Activated CD4-positive, alpha-beta T cell treated with anti-CD3 and anti-CD28 coated beads, Interleukin-2, amount 50 U/mL, for 24 hours (primary cell): ENCODE results near the gene ANKMY1.
"Not testable (repeated sequence)": the region's sequence is repeated elsewhere in the genome, so short reads cannot be mapped to it uniquely, and the experiment has no call there.

Experiments used
- DNase-seq, 2 donors: peaks; one replicate each; pipeline ENCODE4 v3.0.0-alpha.2; 2020; ENCODE audit warnings: low read depth in 1 of 2, low spot score in 1 of 2

ANKMY1 gene

DNA sequence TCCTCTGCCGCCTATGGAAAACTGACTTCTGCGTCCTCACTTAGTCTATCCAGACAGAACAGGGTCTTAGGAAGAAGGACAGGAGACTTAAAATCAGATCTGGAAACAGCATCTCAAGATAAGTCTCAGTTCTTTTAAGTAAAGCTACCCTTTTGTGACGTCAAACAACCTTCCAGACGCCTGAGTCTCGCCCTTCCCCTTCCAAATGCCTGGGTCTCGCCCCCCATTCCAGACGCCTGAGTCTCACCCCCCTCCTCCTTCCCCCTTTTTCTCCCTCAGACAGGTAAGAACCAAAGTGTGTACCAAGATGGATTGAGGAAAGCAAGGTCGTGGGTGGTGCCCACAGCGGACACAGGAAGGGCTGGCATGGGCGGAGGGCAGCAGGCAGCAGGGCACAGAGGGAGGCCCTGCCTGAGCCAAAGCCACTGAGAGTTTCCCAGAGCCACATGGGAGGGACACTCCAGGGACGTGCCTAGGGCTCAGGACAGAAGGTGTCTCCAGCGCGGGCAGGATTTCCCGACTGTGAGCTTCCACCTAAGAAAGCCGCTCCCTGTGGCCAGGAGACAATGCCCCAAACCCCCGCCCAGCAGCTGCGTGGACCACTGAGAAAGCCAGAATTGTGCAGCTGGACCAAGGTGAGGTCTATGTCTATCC is 51.3 kb downstream of the ANKMY1 start:
- DNase-seq: no peak

DNA sequence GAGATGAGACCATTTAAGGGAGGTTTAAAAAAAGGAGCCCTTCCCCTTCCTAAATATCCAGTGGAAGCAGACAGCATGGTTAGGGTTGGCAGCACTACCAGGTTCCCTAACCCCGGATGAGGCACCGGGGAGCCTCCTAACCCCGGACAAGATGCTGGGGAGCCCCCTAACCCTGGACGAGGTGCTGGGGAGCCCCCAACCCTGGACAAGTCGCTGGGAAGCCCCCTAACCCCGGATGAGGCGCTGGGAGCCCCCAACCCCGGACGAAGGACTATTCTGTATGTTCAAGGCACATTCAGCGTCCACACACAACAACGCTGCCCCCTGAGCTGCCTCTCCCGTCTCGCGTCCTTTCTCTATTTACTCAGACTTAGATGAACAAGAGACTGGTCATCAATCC is 51.9 kb downstream of the ANKMY1 start:
- DNase-seq: no peak

DNA sequence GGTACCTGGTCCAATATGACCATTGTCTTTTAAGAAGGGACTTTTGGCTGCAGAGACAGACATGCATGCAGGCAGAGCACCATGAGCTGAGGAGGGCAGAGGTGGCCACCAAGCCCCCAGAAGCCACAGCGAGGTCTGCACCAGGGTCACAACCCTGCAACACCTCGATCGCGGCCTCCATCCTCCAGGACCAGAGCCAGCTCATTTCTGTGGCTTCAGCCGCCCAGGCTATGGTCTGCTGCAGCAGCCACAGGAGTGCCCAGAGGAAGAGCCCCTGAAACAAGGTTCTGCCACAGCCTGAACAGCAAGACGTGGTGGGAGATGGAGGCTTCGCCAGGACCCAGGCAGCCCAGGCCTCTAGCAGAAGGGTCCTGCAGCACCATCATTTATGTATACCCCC is 53.9 kb downstream of the ANKMY1 start:
- no peak for DNase-seq

DNA sequence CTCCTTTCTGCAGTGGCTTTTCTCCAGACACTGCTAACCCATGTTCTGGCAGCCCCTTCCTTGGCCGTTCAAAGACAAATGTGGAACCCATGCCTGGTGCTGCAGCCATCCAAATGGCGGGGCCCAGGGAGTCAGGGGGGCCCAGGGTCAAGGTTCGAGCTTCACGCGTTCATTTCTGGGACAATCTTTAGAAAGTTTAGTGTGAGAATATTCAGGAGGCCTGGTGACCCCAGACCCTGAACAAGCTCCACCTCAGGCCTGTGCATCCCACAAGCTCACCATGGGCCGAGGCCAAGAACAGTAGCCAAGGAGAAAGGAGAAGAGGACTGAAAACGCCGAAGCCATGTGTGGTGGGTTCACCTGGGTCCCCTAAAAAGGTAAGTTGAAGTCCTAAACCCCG is 54.4 kb downstream of the ANKMY1 start:
- DNase-seq: no peak

DNA sequence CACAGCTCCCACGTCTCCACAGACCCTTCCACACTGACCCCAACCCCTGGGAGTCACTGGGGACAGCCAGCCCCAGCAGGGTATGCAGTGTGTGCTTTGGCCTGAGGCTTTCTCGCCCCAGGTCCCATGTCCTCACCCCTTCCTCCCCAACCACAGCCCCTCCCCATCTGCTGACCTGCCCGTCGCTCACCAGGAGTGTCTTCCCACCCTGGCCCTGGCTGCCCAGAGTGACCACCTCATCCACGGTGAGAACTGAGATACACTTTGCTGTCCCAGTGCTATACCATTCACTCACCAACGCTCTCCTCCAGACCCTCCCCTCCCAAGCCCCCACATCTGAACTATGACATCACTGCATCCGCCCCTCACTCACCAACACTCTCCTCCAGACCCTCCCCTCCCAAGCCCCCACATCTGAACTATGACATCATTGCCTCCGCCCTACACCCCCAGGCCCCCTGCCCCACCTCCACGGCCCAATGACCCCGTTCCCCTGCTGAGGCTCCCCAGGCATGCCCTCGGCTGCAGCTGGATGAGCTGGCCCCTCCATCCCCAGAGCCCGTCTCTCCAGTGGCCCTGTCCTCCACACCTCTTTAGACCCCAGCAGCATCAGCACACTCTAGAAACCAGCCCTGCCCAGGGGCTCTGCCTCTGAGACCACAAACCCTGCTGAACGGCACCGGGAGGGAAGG is 55.2 kb downstream of the ANKMY1 start:
- DNase-seq: no peak

DNA sequence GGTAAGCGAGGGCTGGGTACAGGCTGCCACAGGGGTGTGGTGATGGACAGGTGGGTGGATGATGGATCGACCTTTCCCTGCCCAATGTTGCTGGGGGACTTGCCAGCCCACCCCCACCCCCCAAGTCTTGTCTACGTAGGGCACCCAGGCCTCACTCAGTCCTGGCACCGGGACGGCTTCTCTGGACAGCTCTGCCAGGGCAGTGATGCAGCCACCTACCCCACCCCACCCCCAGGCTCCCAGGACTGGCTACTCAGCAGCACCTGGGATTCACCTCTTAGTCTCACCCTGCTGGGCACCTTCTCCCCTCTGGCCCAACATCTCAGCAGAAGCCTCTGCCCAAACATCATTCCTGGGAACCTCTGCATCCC is 55.7 kb downstream of the ANKMY1 start:
- DNase-seq: no peak

DNA sequence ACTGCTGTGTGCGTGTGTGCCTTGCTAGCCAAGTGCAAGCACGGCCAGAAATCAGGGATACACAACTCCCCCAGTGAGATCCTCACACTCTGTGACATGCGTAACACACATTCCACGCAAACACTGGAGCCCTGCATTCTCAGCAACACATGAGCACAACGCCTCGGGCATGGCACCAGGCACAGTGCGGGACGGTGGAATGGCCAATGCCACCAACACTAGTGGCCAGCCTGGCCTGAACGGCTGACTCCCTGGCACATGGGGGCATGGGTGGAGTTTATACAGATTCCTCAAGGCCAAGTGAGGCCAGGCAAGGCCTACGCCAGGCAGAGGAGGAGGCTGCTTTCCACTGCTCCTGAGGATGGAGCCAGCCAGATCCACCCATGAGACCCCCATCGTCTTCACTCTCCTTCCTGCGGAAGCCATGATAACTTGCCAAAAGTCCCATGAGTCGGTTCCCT is 56.2 kb downstream of the ANKMY1 start:
- no peak for DNase-seq

DNA sequence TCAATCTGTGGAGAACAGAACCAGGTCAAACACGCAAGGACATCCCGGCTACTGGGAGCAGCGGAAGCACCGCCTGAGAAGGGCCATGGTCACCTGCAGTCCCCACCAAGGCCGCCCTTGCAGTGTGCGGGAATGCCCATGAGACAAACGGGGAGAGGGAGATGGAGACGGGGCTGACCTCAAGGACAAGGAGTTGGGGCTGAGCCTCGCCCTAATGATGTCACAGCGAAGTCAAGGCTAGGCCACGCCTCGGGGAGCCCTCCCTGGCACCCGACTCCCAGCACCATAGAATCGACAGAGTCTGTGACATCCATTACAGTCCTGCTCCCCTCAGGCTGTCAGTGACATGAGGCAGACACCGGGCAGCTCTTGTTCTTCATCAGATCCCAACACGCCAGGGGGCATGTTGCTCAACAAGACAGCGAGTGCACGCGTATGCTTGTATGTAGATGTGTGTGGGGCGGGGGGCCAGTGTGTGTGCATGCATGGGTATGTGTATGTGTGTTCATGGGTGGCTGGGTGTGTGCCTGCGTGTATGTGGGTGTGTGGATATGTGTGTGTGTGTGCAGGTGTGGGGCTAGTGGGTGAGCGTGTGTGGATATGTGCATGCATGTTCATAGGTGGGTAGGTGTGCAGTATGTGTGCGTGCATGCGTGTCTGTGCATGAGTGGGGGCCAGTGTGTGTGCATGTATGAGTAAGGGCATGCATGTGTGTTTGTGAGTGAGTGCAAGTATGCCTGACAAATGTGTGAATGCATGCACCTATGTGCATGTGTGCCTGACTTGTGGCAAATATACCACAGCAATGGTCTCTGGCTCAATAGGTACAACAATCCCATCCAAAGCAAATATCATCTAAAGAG is 57.0 kb downstream of the ANKMY1 start:
- DNase-seq: no peak

DNA sequence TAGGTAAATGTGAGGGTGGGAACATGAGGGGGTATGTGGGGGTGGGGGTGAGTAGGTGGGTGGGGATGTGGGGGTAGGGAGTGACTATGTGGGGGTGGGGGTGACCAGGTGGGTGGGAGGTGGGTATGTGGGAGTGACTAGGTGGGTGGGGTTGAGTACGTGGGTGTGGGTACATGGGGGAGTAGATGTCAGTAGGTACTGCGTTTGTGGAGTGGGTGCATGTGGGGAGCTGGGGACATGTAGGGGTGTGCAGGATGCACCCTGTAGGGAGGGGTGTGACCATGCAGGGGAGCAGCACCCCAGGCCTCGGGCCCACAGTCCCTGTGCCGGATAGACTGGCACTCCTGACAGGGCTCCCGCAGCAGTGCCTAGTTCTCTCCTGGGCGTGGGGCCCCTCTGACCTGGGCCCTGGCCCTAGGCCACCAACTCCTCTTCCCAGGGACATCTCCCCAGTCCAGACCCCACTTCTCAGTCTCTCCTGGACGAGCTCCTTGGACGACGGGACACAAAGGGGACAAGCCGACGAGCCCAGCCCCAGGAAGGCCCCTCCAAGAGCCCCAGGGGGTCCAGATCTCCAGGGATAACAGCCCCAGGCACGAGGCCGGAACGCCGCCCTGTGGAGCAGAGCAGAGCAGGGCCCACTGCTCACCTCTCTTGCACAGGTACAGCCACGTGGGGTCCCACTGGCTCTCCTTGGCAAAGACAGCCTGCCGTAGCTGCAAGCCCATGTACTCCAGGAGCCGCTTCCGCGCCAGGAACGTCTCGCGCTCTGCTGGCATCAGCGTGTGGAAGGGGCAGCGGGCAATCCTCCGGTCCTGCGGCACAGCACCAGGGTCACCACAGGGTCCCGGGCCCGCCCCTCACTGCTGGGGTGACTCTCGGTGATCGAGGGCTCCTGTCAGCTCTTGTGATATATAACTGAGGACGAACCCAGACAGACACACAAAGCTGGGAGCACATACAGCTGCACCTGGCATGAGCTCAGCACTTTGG is 58.2 kb downstream of the ANKMY1 start:
- no peak for DNase-seq

DNA sequence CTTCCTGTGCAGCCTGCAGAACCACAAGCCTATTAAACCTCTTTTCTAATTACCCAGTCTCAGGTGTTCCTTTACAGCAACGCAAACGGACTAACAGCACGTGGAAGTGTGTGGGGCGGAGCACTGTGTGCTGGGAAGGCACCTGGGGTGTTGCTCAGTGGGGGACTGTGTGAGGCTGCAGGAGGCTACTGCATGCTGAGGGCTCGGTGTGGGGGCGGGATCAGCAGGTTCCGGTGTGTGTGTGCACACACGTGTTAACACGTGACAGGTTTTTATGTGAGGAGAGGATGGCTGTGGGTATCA is 58.9 kb downstream of the ANKMY1 start:
- DNase-seq: no peak

DNA sequence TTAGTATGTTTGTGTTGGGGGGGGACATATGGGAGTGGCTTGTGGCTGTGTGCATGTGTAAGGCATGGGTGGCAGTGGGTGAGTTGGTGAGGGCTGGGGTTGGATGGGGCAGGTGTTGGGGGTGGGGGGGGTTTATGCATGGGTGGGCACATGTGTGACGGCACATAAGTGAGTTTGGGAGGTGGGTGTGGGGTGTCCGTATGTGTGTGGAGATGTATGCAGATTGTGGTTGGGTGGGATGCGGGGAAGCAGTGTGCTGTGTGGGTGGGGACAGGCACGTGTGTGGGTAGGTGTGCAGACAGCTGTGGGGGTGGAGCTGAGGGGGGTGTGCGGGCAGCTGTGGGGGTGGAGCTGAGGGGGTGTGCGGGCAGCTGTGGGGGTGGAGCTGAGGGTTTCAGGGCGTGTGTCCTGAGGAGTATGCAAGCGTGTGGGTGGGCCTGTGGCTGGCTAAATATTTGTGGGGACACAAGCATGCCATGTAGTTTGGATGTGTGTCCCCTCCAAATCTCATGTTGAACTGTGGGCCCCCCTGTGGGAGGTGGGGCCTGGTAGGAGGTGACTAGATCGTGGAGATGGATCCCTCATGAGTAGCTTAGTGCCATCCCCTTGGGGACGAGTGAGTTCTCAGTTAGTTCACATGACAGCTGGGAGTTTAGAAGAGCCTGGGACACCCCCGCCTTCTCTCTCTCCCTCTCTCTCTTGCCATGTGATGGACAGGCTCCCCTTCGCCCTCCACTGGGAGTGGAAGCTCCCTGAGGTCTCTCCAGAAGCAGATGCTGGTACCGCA is 59.4 kb downstream of the ANKMY1 start:
- DNase-seq: no peak

DNA sequence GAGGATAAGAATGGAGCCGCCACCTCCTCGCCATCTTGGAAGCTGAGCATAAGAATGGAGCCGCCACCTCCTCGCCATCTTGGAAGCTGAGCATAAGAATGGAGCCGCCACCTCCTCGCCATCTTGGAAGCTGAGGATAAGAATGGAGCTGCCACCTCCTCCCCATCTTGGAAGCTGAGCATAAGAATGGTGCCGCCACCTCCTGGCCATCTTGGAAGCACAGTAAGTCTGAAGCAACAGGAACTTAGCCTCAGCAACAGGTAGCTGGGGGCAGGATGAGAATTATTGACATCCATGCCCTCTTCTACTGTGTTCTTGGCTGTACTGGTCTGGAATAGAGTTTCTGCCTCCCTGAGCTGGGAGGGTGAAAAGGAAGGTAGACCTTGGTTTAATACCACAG is 60.7 kb downstream of the ANKMY1 start:
- not testable (repeated sequence) for DNase-seq

DNA sequence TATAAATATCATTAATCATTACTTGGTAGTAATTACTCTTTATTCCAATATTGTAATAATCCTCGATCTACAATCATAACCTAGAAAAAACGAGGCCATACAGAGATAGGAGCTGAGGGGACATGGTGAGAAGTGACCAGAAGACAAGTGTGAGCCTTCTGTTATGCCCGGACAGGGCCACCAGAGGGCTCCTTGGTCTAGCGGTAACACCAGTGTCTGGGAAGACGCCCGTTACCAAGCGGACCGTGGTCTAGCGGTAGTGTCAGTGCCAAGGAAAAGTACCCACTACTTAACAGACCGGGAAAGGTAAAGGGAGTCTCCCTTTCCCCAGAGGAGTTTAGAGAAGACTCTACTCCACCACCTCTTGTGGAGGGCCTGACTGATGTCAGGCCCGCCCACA is 62.8 kb downstream of the ANKMY1 start:
- not testable (repeated sequence) for DNase-seq

DNA sequence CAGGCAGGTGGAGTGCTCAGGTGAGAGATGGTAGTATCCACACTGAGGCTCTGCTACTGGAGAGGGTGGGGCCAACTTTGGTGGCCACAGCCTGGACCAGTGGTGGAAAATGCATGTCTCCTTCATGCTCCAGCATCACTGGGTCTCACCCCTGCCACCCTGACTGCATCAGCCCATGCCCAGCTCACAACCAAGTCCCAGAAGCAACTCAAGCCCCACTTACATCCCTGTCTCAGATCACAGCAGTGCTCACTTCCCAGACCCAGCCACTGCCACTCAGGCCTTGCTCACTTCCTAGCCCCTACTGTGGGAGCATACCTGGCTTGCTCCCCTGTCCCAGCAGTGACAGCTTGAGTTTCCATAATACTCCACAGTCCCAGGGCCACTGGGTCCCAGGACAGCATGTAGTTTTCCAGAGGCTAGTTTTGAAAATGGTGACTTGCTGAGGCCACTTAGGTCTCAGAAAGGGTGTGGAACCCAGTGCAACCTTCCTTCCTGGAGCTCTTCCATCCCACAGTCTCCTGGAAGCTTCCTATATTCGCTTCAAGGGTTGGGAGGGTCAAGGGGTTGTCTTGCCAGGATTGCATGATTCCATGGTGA is 63.5 kb downstream of the ANKMY1 start:
- DNase-seq: no peak

DNA sequence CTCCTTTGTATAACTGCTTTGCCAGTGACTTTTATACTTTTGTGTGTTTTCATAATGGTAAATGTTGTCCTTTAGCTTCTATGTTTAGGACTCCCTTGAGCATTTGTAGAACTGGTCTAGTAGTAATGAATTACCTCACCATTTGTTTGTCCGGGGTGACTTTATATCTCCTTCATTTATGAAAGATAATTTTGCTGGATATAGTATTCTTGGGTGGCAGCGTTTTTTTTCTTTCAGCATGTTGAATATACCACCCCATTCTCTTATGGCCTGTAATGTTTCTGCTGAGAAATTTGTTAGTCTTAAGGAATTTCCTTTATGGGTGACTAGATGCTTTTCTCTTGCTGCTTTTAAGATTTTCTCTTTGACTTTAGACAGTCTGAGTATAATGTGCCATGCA is 66.3 kb downstream of the ANKMY1 start:
- DNase-seq: no peak

DNA sequence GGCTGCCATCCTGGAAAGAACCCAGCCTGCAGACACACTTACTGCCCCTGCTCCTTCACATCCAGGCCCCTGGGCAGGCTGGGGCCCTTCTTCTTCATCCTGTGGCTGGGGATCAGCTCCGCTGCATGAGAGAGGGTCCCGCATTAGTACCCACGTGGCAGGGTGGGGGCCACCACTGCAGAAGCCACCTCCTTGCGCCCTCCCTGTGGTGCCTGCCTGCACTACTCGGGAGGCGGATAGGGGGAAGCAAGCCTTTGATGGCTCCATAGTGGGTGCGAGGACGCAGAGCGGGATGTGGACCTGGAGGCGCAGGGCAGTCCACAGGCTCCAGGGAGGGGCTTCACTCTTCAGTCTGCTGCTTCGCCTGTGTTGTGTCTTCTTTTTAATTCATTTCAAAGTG is 75.6 kb downstream of the ANKMY1 start:
- DNase-seq: no peak

DNA sequence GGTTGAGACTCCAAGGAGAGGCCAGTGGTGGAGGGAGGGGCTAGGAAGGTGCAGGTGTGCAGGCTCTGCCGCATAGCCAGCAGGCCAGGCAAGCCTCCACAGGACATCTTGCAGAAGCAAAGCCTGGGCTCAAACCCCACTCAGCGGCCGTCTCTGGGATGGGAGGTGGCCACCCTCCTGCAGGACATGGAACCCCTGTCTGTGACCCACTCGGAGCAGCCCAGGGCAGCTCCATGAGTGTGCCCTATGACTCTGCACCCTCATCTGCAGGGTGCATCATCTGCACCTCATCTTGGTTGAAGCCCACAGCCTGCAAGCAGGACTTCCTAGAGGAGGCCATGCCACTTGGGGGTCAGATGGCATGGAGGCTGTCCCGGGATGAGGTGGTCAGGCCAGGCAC is 76.1 kb downstream of the ANKMY1 start:
- DNase-seq: no peak

DNA sequence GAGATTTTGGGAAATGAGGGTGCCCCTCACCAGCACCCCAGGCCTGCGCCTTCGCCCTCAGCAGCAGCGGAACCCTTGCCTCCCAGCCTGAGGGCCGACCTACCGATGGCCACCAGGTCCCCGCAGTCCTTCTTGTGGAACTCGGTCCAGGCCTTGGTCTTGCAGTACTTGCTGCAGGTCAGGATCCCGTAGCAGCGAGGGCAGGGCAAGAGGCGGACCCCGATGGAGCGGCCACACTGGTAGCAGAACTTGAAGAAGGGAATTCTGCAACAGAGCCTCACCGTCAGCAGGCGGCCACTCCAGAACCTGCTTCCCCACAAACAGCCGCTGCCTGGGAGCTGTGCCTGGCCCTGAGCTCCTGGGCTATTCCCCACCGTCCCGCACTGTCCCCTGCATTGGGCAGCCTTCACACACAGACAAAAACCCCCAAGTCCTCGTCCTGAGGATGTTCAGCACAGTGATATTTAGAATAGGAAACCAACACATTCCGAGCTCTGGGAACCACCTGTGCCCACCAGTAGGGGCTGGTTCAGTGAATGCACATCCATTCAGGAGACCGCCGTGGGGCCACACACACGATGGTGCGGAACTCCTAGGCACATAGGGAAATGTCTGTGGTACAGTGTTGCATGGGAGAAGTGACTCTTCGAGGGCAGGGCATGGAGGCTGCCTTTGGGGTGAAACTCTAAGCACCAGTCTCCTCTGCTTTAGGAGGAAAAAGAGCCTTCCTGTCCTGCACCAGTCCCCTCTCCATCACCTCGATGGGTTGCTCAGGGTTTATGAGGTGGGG is 76.8 kb downstream of the ANKMY1 start:
- DNase-seq: no peak

DNA sequence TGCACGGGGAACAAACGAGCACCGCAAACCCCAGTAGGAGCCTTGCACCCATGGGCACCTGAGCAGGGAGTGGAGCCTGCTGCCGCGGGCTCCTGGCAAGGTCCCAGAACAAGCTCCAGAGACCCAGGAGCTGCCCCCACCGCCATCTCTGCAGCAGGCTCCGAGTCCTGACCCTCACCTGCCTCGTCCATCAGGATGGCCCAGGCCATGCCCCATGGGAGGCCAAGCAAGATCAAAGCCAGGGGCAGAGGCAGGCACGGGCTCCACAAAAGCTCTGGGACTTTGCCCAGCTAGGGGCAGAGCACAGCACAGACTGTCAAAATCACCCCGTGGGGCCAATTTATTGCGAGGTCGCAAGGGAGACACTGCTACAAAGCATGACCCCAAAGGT is 78.7 kb downstream of the ANKMY1 start:
- DNase-seq: no peak
